Breast epithelium (tissue), 3 donors: ENCODE results near the gene MDH1B.

ENCODE experiments used
- CTCF ChIP-seq, 3 donors: fragments of 450-650 bp; IDR thresholded peaks; one replicate each; pipeline ENCODE4 v1.5.1; 2016 to 2017; ENCODE audit warnings: antibody characterized with exemption in 3 of 3, mild to moderate bottlenecking in 3 of 3, moderate library complexity in 3 of 3
- POLR2A ChIP-seq: fragments of 450-650 bp; IDR thresholded peaks from one replicate; pipeline ENCODE4 v1.6.1; 2016; ENCODE audit warnings: antibody characterized with exemption, mild to moderate bottlenecking, moderate library complexity
- POLR2AphosphoS5 ChIP-seq, 3 donors: sonication (generic); formaldehyde crosslinking; IDR thresholded peaks; one replicate each; pipeline ENCODE4 v1.6.1; 2017; ENCODE audit warnings: antibody characterized with exemption in 3 of 3

GRCh38 chr2:206766057-206766930 is 1.2 kb upstream of the MDH1B start:
- TF ChIP-seq CTCF (IDR thresholded peaks at IDR 0.05) (no peak), POLR2A (no peak), POLR2AphosphoS5 (IDR thresholded peaks at IDR 0.05) (no peak)
